DOHH2 (cell line): Measurements from ENCODE around the gene GPATCH2.

Experiments used
- H3F3A ChIP-seq: fragments of 200-600 bp; sonication (generic), shearing (Covaris generic); 2 replicates; pipeline ENCODE4 v1.6.0; 2016; ENCODE audit warnings: antibody characterized with exemption, mild to moderate bottlenecking; ENCODE audit not compliant: control insufficient read depth, insufficient read depth
- H3K27ac ChIP-seq: fragments of 200-600 bp; sonication (generic); 2 replicates; pipeline ENCODE4 v1.5.1; 2014; ENCODE audit warnings: low read depth, mild to moderate bottlenecking, low read length, moderate library complexity
- H3K27me3 ChIP-seq: fragments of 200-600 bp; sonication (generic); 2 replicates; pipeline ENCODE4 v1.6.1; 2014; ENCODE audit warnings: mild to moderate bottlenecking, low read length, mixed read lengths; ENCODE audit not compliant: control insufficient read depth
- H3K36me3 ChIP-seq: fragments of 200-600 bp; sonication (generic); 2 replicates; pipeline ENCODE4 v1.6.1; 2014; ENCODE audit warnings: mild to moderate bottlenecking, low read length, moderate library complexity, mixed read lengths; ENCODE audit not compliant: control insufficient read depth
- H3K4me1 ChIP-seq: fragments of 200-600 bp; sonication (generic); 2 replicates; pipeline ENCODE4 v1.6.1; 2014; ENCODE audit warnings: mild to moderate bottlenecking, low read length, mixed read lengths; ENCODE audit not compliant: control insufficient read depth
- H3K4me2 ChIP-seq: fragments of 200-600 bp; sonication (generic); 2 replicates; pipeline ENCODE4 v1.6.0; 2014; ENCODE audit warnings: mild to moderate bottlenecking, low read length, moderate library complexity
- H3K4me3 ChIP-seq: fragments of 200-600 bp; sonication (generic); 2 replicates; pipeline ENCODE4 v1.5.1; 2014; ENCODE audit warnings: mild to moderate bottlenecking, low read length, mixed read lengths
- H3K79me2 ChIP-seq: fragments of 200-600 bp; sonication (generic); 2 replicates; pipeline ENCODE4 v1.6.1; 2014; ENCODE audit warnings: mild to moderate bottlenecking, low read length, mixed read lengths; ENCODE audit not compliant: control insufficient read depth
- H3K9me2 ChIP-seq: fragments of 200-600 bp; sonication (generic); replicated peaks from 2 replicates; pipeline ENCODE4 v1.6.1; 2014; ENCODE audit warnings: mild to moderate bottlenecking, low read length, mixed read lengths; ENCODE audit not compliant: control insufficient read depth
- H3K9me3 ChIP-seq: fragments of 200-600 bp; sonication (generic); 2 replicates; pipeline ENCODE4 v1.6.1; 2014; ENCODE audit warnings: antibody characterized with exemption, low read length, mixed read lengths; ENCODE audit not compliant: control insufficient read depth, insufficient read depth
- H4K20me1 ChIP-seq: fragments of 200-600 bp; sonication (generic); 2 replicates; pipeline ENCODE4 v1.6.0; 2014; ENCODE audit warnings: low read depth, mild to moderate bottlenecking, antibody characterized with exemption, low read length, moderate library complexity; ENCODE audit not compliant: control insufficient read depth, insufficient read depth
- EZH2phosphoT487 ChIP-seq: fragments of 200-600 bp; sonication (generic); IDR thresholded peaks from 2 replicates; pipeline ENCODE4 v1.6.1; 2017; ENCODE audit warnings: borderline replicate concordance, mild to moderate bottlenecking, antibody characterized with exemption, low read length, moderate library complexity, mixed read lengths
- TF ChIP-seq, protein P1 (sequence below): fragments of 200-600 bp; sonication (generic); IDR thresholded peaks from one replicate; pipeline ENCODE4 v1.5.1; 2014; ENCODE audit warnings: antibody characterized with exemption, mild to moderate bottlenecking, low read depth, low read length; ENCODE audit not compliant: poor library complexity, severe bottlenecking

GPATCH2 gene

DNA sequence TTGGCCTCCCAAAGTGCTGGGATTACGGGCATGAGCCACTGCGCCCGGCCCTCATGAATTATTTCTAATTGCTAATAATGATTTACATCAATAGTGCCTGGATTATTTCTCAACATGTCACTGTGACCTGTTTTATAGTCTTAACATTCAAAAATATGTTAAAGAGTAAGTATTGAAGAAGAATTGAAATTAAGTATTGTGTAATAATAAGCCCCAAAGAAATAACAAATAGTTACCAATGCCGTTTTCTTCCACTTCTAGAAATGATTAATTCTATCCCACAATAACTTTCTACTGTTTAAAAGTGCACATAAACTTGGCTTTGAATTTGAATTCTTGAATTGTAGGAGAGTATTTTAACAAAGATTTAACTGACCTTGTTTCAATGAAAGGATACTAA is 19.8 kb upstream of the GPATCH2 start:
- TF ChIP-seq EZH2phosphoT487, result no peak
- TF ChIP-seq, protein P1, sequence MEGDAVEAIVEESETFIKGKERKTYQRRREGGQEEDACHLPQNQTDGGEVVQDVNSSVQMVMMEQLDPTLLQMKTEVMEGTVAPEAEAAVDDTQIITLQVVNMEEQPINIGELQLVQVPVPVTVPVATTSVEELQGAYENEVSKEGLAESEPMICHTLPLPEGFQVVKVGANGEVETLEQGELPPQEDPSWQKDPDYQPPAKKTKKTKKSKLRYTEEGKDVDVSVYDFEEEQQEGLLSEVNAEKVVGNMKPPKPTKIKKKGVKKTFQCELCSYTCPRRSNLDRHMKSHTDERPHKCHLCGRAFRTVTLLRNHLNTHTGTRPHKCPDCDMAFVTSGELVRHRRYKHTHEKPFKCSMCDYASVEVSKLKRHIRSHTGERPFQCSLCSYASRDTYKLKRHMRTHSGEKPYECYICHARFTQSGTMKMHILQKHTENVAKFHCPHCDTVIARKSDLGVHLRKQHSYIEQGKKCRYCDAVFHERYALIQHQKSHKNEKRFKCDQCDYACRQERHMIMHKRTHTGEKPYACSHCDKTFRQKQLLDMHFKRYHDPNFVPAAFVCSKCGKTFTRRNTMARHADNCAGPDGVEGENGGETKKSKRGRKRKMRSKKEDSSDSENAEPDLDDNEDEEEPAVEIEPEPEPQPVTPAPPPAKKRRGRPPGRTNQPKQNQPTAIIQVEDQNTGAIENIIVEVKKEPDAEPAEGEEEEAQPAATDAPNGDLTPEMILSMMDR, result no peak
- Histone ChIP-seq H3K9me3 (no peaks in the 10 kb centered on the region), H3K4me3 (no peak overlapping the region), H3K9me2 (no peaks in the 10 kb centered on the region), H3K27ac (no peak overlapping the region), H3K36me3 (no peaks in the 10 kb centered on the region), H3K4me1 (no peaks in the 10 kb centered on the region), H3K79me2 (no peaks in the 10 kb centered on the region), H3K4me2 (no peak overlapping the region), H3F3A (no peaks in the 10 kb centered on the region), H3K27me3 (no peaks in the 10 kb centered on the region), H4K20me1 (no peaks in the 10 kb centered on the region)

DNA sequence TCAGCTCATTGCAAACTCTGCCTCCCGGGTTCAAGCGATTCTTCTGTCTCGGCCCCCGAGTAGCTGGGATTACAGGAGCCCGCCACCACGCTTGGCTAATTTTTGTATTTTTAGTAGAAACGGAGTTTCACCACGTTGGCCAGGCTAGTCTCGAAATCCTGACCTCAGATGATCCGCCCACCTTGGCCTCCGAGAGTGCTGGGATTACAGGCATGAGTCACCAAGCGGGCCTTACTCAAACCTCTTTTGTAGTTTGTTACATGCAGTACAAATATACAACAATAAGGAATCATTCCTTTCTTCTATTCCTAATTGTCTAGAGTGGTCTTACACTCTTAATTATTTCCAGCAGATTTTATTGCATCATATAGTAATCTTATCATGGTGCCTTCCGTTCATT is 16.9 kb upstream of the GPATCH2 start:
- Histone ChIP-seq H4K20me1 (no peaks in the 10 kb centered on the region), H3K27me3 (no peaks in the 10 kb centered on the region), H3K4me3 (no peak overlapping the region), H3K4me2 (no peak overlapping the region), H3K9me3 (no peaks in the 10 kb centered on the region), H3K27ac (no peak overlapping the region), H3K9me2 (no peaks in the 10 kb centered on the region), H3K4me1 (no peaks in the 10 kb centered on the region), H3F3A (no peaks in the 10 kb centered on the region), H3K36me3 (no peaks in the 10 kb centered on the region), H3K79me2 (no peaks in the 10 kb centered on the region)
- no peak for TF ChIP-seq EZH2phosphoT487
- TF ChIP-seq, protein P1, result no peak

DNA sequence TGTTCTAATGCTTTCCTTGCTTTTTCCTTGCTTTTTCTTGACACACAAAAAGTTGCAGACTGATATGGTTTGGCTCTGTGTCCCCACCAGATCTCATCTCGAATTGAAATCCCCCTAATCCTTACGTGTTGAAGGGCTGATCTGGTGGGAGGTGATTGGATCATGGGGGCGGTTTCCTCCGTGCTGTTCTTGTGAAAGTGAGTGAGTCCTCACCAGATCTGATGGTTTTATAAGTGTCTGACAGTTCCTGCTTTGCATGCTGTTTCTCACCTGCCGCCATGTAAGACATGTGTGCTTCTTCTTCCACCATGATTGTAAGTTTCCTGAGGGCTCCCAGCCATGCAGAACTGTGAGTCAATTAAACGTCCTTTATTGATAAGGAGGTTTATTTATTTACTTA is 11.6 kb upstream of the GPATCH2 start:
- no peak overlapping the region for H3K4me2 ChIP-seq
- no peaks in the 10 kb centered on the region for H3K27me3 ChIP-seq
- H3K4me3 ChIP-seq, result no peak overlapping the region
- H3K36me3 ChIP-seq, result no peaks in the 10 kb centered on the region
- H3K79me2 ChIP-seq, result no peaks in the 10 kb centered on the region
- no peak for TF ChIP-seq EZH2phosphoT487
- TF ChIP-seq, protein P1, result no peak
- no peak overlapping the region for H3K27ac ChIP-seq
- H3K4me1 ChIP-seq, result no peaks in the 10 kb centered on the region
- no peaks in the 10 kb centered on the region for H3K9me2 ChIP-seq
- H4K20me1 ChIP-seq, result no peaks in the 10 kb centered on the region
- no peaks in the 10 kb centered on the region for H3K9me3 ChIP-seq
- H3F3A ChIP-seq, result no peaks in the 10 kb centered on the region

DNA sequence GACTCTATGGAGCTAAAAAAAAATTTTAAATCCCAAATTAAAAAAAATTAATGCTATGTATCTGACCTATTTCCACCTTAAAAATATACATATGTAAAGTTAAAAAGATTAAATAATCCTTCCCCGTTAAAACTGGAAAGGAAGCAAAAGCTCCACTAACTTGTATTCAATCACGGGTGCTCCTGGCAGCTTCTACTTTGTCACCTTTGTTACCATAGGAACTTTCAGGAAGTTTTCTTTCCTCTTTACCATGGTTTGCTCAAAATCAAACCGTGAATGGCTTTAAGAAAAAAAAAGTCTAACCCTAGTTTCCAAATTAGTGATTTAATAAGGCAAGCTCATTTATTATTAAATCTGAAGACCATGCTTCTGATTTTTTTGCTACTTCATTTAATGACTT is 3.5 kb downstream of the GPATCH2 start:
- no peak overlapping the region for H3K27ac ChIP-seq
- H4K20me1 ChIP-seq, result no peaks in the 10 kb centered on the region
- peaks cover 81% of the 10 kb centered on the region for H3K79me2 ChIP-seq
- no peaks in the 10 kb centered on the region for H3F3A ChIP-seq
- no peak overlapping the region for H3K4me2 ChIP-seq
- H3K4me1 ChIP-seq, result peaks cover 23% of the 10 kb centered on the region
- H3K9me3 ChIP-seq, result no peaks in the 10 kb centered on the region
- H3K27me3 ChIP-seq, result no peaks in the 10 kb centered on the region
- H3K36me3 ChIP-seq, result no peaks in the 10 kb centered on the region
- no peaks in the 10 kb centered on the region for H3K9me2 ChIP-seq
- H3K4me3 ChIP-seq, result no peak overlapping the region
- no peak for TF ChIP-seq EZH2phosphoT487
- TF ChIP-seq, protein P1, result no peak
